KG1 (cell line): ENCODE measurements around the gene DMRT1.
"Not testable (repeated sequence)": the region's sequence is repeated elsewhere in the genome, so short reads cannot be mapped to it uniquely, and the experiment has no call there.

Experiments used
- DNase-seq: peaks from one replicate; lab custom pipeline; 2025; lab: John Stamatoyannopoulos, UW

The DMRT1 gene

GRCh38 chr9:860706-861105 lies 19.2 kb downstream of the DMRT1 start:
- DNase-seq = no peak

- not testable (repeated sequence) for DNase-seq
Measured at GRCh38 chr9:861525-861924, 20.0 kb downstream of the DMRT1 start.

- DNase-seq = no peak
Measured at GRCh38 chr9:875119-875962, 33.8 kb downstream of the DMRT1 start.

GRCh38 chr9:876425-876824 lies 34.9 kb downstream of the DMRT1 start:
- DNase-seq = no peak

- no peak for DNase-seq
Measured at GRCh38 chr9:878239-878638, 36.7 kb downstream of the DMRT1 start.

GRCh38 chr9:880725-881124 lies 39.2 kb downstream of the DMRT1 start:
- DNase-seq = no peak

- DNase-seq = no peak
Measured at GRCh38 chr9:882416-882924, 41.0 kb downstream of the DMRT1 start.

GRCh38 chr9:883011-883410 lies 41.5 kb downstream of the DMRT1 start:
- no peak for DNase-seq

GRCh38 chr9:886886-887285 lies 45.4 kb downstream of the DMRT1 start:
- no peak for DNase-seq

GRCh38 chr9:892123-892522 lies 50.6 kb downstream of the DMRT1 start:
- DNase-seq = no peak

- DNase-seq = no peak
Measured at GRCh38 chr9:893115-893514, 51.6 kb downstream of the DMRT1 start.

- DNase-seq = no peak
Measured at GRCh38 chr9:893843-894420, 52.4 kb downstream of the DMRT1 start.

GRCh38 chr9:899440-900184 lies 58.1 kb downstream of the DMRT1 start:
- no peak for DNase-seq

GRCh38 chr9:903886-904285 lies 62.4 kb downstream of the DMRT1 start:
- no peak for DNase-seq

GRCh38 chr9:905906-906305 lies 64.4 kb downstream of the DMRT1 start:
- no peak for DNase-seq

- no peak for DNase-seq
Measured at GRCh38 chr9:908536-909205, 67.2 kb downstream of the DMRT1 start.

GRCh38 chr9:911005-911404 lies 69.5 kb downstream of the DMRT1 start:
- DNase-seq = no peak

- no peak for DNase-seq
Measured at GRCh38 chr9:912776-913175, 71.3 kb downstream of the DMRT1 start.

- DNase-seq = not testable (repeated sequence)
Measured at GRCh38 chr9:913526-913925, 72.0 kb downstream of the DMRT1 start.

- DNase-seq = no peak
Measured at GRCh38 chr9:917730-918129, 76.2 kb downstream of the DMRT1 start.

- no peak for DNase-seq
Measured at GRCh38 chr9:920927-921326, 79.4 kb downstream of the DMRT1 start.

- DNase-seq = no peak
Measured at GRCh38 chr9:922171-922570, 80.7 kb downstream of the DMRT1 start.
